Measurements from ENCODE around the gene CD46. TPM values are rescaled to one million over a fixed set of nuclear protein-coding genes. Genes with fewer than 3 reads are reported as not detected.

Gene CD46
- 34.4 and 42.0 TPM in 2 replicates for total RNA-seq

GRCh38 chr1:207751790-207752455 is at the start of gene CD46:
Gene CD46, plus strand, starts transcription at chr1:207752054. Its CDS starts 159 bp downstream, at chr1:207752213.

Other genes with a start within 250 kb of the CD46 start
- gene CR1L, start 106.9 kb upstream of the CD46 start, total RNA-seq, result not detected in 2 replicates
- gene CD34, start 159.1 kb downstream of the CD46 start, total RNA-seq, result 6.1 and 7.4 TPM in 2 replicates

All from cardiac ventricle fibroblast (primary cell).